Left ventricle myocardium superior (tissue), 1 donor: Measurements from ENCODE around the gene EXOC2. TPM values are rescaled to one million over a fixed set of nuclear protein-coding genes. Genes with fewer than 3 reads are reported as not detected.
"Not testable (repeated sequence)": the region's sequence is repeated elsewhere in the genome, so short reads cannot be mapped to it uniquely, and the experiment has no call there.

Experiments used
- ATAC-seq: fragments of 200-7000 bp; cut with Tn5 transposase; one replicate; pipeline ENCODE4 v1.9.1; 2020; ENCODE audit warnings: mild to moderate bottlenecking, moderate library complexity
- DNase-seq: peaks from one replicate; pipeline ENCODE4 v3.0.0-alpha.2; 2020
- intact Hi-C: fragments of 100-400 bp; cut with micrococcal nuclease; formaldehyde crosslinking; loops from one replicate; pipeline ENCODE4 v1.11.0; 2022
- total RNA-seq: library from RNA; stranded (reverse); fragmentation: NEBNext Ultra II Directional; extraction: Animal tissue kit (Norgen Biotek cat#: 25700); gene quantifications from one replicate; pipeline ENCODE4 v1.2.1, GENCODE V29; 2021
- donor health status: DM: no; HTN: yes; CAD: no; lungs with severe emphysema.

The EXOC2 gene
- total RNA-seq, 1 donor from 2014 or later, result 12.7 TPM

DNA sequence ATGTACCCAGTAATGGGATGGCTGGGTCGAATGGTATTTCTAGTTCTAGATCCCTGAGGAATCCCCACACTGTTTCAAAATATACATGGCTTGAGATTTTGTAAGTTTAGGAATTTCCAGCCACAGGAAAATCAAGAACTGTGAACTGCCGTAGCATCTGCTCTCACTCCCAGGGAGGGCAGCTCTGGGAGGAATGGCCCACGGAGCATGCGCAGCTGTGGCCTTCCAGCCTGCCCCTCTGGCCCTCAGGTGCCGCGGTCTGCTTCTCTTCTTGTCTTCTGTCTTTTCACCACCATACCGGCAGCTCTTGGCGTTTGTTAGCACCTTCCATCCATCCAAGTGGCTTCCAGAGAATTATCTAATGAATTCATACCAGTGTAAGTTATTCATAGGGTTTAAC is 19.9 kb upstream of the EXOC2 start:
- ATAC-seq (no peak), DNase-seq (no peak)
- intact Hi-C loops, result no loop called here

- no peak for DNase-seq
- intact Hi-C loops, result no loop called here
- ATAC-seq, result no peak
Measured at GRCh38 chr6:711925-712324, 19.0 kb upstream of the EXOC2 start.

- ATAC-seq, result peak; percentile 95
- DNase-seq, result peak; percentile 77
- intact Hi-C loops, result no loop called here
Measured at GRCh38 chr6:710601-711571, 17.9 kb upstream of the EXOC2 start.

DNA sequence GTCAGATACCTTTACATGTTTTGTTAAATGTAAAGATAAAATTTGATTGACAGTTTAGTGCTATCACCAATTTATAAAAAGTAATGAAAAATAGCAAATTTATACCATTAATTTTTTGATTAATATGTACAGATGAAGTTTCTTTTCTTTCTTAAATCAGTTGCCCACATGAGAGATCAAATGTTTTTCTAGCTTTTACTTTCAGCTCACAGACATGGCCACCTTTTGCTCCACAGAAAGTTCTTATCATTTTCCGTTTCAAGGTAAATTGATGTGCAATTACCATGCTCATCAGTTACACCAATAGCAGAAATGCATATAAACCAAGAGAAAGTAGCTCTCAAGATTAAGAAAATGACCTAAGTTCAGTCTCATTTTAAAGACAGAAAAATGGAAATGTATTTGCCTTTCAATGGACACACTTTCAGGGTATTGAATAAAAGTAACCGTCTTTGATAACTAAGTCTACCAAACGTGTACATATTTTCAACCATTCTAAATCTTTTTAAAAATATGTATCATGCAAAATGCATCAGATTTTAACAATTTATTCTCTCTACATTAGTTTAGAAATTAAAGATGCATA is 16.6 kb upstream of the EXOC2 start:
- ATAC-seq (no peak), DNase-seq (no peak)
- intact Hi-C loops, result no loop called here

- ATAC-seq (no peak), DNase-seq (no peak)
- intact Hi-C loops, result no loop called here
Measured at GRCh38 chr6:708237-708598, 15.3 kb upstream of the EXOC2 start.

GRCh38 chr6:707576-708236 is 14.8 kb upstream of the EXOC2 start:
- intact Hi-C loops, result no loop called here
- ATAC-seq, result no peak

DNA sequence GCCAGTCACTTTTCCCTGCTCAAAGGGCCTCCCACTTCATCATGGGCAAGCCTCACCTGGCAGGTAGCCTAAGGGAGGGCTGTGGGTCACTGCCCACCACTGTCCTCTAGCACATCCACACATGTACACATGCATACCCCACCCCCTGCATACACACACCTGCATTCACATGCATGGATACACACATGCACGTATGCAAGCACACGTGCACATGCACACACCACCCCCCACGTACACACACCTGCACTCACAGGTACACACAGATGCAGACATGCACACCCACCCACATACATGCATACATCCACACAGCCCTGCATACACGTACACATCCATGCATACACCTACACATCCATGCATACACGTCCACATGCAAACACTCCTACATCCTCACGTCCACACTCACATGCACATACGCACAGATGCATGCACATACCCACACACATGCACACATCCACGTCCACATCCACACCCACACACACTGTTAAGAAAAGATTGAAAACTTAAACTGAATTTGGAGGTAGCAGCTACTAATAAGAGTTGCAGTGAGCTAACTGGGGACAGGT is 14.0 kb upstream of the EXOC2 start:
- no peak for DNase-seq
- intact Hi-C loops, result no loop called here
- ATAC-seq, result no peak

More at GRCh38 chr6:707576-708236, 14.8 kb upstream of the EXOC2 start:
- DNase-seq, result no peak

GRCh38 chr6:706146-706545 is 13.2 kb upstream of the EXOC2 start:
- no peak for DNase-seq
- intact Hi-C loops, result no loop called here
- no peak for ATAC-seq

DNA sequence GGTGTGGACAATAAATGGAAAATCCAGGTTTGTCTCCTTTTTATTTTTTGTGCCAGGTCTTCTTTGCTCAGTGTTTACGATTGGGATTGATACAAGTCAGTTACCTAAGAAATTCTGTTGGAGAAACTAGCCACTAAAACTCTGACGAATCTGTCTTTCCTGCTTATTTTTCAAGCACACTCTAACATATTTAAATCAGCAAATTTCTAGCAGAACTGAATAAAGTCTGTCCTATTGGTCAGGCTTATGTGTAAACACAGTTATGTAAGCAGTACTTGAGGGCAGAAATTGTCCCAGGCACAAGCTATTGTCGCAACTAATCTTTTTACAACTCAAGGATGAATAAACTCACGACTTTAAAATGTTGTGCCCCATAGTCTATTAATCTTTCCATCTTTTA is 12.1 kb upstream of the EXOC2 start:
- DNase-seq, result no peak
- intact Hi-C loops, result no loop called here

GRCh38 chr6:704046-704445 is 11.1 kb upstream of the EXOC2 start:
- intact Hi-C loops, result no loop called here
- DNase-seq (no peak), ATAC-seq (no peak)

More for the DNA sequence above, 12.1 kb upstream of the EXOC2 start:
- ATAC-seq, result no peak

DNA sequence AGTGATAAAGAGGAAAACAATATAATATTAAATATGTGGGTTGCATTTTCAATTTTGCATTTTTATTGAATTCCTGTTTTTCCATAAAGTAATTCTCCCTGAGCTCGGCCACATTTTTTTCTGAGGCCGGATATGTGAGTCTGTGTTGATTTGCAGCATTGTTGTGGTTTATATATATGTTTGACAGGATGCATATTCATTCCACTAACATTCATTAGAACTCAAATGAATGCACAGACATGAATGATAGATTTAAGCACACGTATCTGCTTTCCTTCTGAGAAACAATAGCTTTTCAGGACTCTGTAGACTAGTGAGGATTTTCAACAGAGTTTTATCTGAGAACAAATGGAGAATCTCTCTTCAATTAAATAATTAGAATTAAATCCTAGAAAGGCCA is 10.6 kb upstream of the EXOC2 start:
- ATAC-seq (no peak), DNase-seq (no peak)
- intact Hi-C loops, result no loop called here

GRCh38 chr6:701700-702479 is 9.0 kb upstream of the EXOC2 start:
- ATAC-seq (no peak), DNase-seq (no peak)
- intact Hi-C loops, result no loop called here

GRCh38 chr6:701215-701614 is 8.3 kb upstream of the EXOC2 start:
- DNase-seq (no peak), ATAC-seq (no peak)
- intact Hi-C loops, result no loop called here

DNA sequence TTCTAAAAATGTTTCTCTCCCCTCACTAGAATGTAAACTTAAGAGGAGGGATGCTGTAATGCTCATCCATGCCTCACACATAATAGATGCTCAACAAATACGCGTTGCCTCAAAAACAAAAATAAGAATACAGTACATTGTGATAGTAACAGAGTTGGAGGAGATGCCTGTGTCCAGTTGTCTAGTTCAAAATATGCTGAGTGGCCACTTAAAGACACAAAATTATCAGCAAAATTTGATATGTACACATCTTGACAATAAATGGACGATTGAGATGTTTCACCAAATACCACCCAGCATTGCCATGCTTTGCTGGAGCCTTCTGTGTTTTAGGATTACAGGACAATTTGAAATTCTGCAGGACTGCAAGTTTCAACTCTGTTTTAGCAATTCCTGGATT is 7.6 kb upstream of the EXOC2 start:
- intact Hi-C loops, result no loop called here
- no peak for ATAC-seq
- DNase-seq, result no peak

- ATAC-seq, result no peak
- intact Hi-C loops, result no loop called here
Measured at GRCh38 chr6:699319-699718, 6.4 kb upstream of the EXOC2 start.

GRCh38 chr6:694431-695126 is 1.6 kb upstream of the EXOC2 start:
- DNase-seq, ATAC-seq, intact Hi-C loops: not testable (repeated sequence)

More at GRCh38 chr6:699319-699718, 6.4 kb upstream of the EXOC2 start:
- DNase-seq, result no peak

GRCh38 chr6:693723-694009 is 727 bp upstream of the EXOC2 start:
- no peak for ATAC-seq
- no peak for DNase-seq

GRCh38 chr6:692356-692851 is 535 bp downstream of the EXOC2 start:
- ATAC-seq (peak; percentile 89), DNase-seq (peak; percentile 67)
- intact Hi-C loops, result no loop called here

More at GRCh38 chr6:693723-694009, 727 bp upstream of the EXOC2 start:
- intact Hi-C loops, result no loop called here

DNA sequence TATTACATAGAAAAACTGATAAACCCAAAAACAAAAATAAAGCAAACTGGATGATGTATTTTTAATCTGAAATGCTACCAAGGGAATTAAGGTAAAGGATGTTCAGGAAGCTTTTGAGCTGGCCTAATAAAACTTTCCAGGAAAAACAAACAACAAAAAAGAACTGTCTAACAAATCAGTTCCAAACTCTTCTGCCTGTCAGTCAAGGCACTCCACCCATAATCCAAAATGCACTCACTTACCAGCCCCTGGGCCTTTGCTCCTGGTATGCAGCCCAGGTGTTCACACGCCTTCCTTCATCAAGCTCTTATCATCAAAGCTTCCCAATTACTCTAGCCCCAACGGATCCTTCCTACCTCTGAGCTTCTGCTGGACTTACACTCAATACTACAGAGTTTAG is 3.7 kb downstream of the EXOC2 start:
- no peak for ATAC-seq
- DNase-seq, result no peak
- intact Hi-C loops, result no loop called here
